Activated naive CD4-positive, alpha-beta T cell treated with Interleukin-2 at 50 U/mL for 16 hours (primary cell): ENCODE results near the gene SLU7.

Source experiments
- DNase-seq: peaks from one replicate; pipeline ENCODE4 v3.0.0-alpha.2; 2020

SLU7 gene

GRCh38 chr5:160418561-160419457 lies at the start of gene SLU7:
TSS of gene SLU7 (minus strand) at chr5:160419081. CDS start at chr5:160415294, 3,787 bp downstream.
- DNase-seq, result peak; percentile 95

GRCh38 chr5:160468363-160468975 lies 49.6 kb upstream of the SLU7 start:
- no peak for DNase-seq

GRCh38 chr5:160467555-160468362 lies 48.9 kb upstream of the SLU7 start:
- DNase-seq, result peak; percentile 82

GRCh38 chr5:160466889-160467554 lies 48.1 kb upstream of the SLU7 start:
- DNase-seq, result no peak

GRCh38 chr5:160466116-160466515 lies 47.2 kb upstream of the SLU7 start:
- DNase-seq, result no peak

GRCh38 chr5:160464466-160464797 lies 45.6 kb upstream of the SLU7 start:
- no peak for DNase-seq

- no peak for DNase-seq
Observed at GRCh38 chr5:160463740-160464465, 45.0 kb upstream of the SLU7 start.

GRCh38 chr5:160463227-160463626 lies 44.3 kb upstream of the SLU7 start:
- no peak for DNase-seq

GRCh38 chr5:160462167-160462566 lies 43.3 kb upstream of the SLU7 start:
- DNase-seq, result no peak

GRCh38 chr5:160461378-160461777 lies 42.5 kb upstream of the SLU7 start:
- no peak for DNase-seq

GRCh38 chr5:160460377-160461049 lies 41.6 kb upstream of the SLU7 start:
- no peak for DNase-seq

GRCh38 chr5:160458806-160459800 lies 40.2 kb upstream of the SLU7 start:
- no peak for DNase-seq

- no peak for DNase-seq
Observed at GRCh38 chr5:160457252-160457651, 38.4 kb upstream of the SLU7 start.

GRCh38 chr5:160456480-160457177 lies 37.7 kb upstream of the SLU7 start:
- no peak for DNase-seq

- DNase-seq, result no peak
Observed at GRCh38 chr5:160455600-160455999, 36.7 kb upstream of the SLU7 start.

GRCh38 chr5:160453751-160454150 lies 34.9 kb upstream of the SLU7 start:
- no peak for DNase-seq

- DNase-seq, result no peak
Observed at GRCh38 chr5:160452795-160453194, 33.9 kb upstream of the SLU7 start.

GRCh38 chr5:160452036-160452435 lies 33.2 kb upstream of the SLU7 start:
- no peak for DNase-seq

- DNase-seq, result no peak
Observed at GRCh38 chr5:160451281-160451680, 32.4 kb upstream of the SLU7 start.
